ENCODE results near the gene KBTBD6.

DNA sequence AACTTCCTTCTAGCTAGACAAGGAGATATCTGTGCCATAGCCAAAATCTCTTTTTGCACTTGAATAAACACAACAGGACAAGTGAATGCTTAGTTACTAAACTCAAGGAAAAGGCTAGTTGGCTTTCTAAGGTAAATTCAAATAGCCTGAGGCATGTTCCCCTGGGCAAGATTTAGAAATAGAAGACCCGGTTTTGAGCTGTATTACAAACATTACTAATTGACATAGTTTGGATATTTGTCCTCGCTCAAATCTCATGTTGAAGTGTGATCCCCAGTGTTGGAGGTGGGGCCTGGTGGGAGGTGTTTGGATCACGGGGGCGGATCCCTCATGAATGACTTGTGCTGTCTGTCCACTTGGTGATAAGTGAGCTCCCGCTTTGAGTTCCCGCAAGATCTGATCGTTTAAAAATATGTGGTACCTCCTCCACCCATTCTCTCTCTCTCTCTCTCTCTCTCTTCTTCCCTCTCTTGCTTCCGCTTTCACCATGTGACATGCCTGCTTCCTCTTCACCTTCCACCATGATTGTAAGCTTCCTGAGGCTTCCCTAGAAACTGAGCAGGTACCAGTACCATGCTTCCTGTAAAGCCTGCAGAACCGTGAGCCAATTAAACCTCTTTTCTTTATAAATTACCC is 3.9 kb upstream of the KBTBD6 start:
- TF ChIP-seq ZNF416 (tag by site-specific recombination; IDR thresholded peaks at IDR 0.05) (no peak), ZNF670 (tag by site-specific recombination; IDR thresholded peaks at IDR 0.05; ENCODE audit: low read depth) (no peak), IKZF3 (tag by site-specific recombination; IDR thresholded peaks at IDR 0.05) (no peak), ZNF510 (tag by site-specific recombination; IDR thresholded peaks at IDR 0.05; ENCODE audit: insufficient replicate concordance) (no peak), MZF1 (tag by site-specific recombination; IDR thresholded peaks at IDR 0.05; ENCODE audit: borderline replicate concordance) (no peak), ZNF214 (tag by site-specific recombination; IDR thresholded peaks at IDR 0.05; ENCODE audit: borderline replicate concordance) (no peak), ZNF239 (tag by site-specific recombination; IDR thresholded peaks at IDR 0.05) (no peak)
- TF ChIP-seq, protein P1, sequence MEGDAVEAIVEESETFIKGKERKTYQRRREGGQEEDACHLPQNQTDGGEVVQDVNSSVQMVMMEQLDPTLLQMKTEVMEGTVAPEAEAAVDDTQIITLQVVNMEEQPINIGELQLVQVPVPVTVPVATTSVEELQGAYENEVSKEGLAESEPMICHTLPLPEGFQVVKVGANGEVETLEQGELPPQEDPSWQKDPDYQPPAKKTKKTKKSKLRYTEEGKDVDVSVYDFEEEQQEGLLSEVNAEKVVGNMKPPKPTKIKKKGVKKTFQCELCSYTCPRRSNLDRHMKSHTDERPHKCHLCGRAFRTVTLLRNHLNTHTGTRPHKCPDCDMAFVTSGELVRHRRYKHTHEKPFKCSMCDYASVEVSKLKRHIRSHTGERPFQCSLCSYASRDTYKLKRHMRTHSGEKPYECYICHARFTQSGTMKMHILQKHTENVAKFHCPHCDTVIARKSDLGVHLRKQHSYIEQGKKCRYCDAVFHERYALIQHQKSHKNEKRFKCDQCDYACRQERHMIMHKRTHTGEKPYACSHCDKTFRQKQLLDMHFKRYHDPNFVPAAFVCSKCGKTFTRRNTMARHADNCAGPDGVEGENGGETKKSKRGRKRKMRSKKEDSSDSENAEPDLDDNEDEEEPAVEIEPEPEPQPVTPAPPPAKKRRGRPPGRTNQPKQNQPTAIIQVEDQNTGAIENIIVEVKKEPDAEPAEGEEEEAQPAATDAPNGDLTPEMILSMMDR (tag by site-specific recombination; IDR thresholded peaks at IDR 0.05) = no peak
- TF ChIP-seq, protein P2, sequence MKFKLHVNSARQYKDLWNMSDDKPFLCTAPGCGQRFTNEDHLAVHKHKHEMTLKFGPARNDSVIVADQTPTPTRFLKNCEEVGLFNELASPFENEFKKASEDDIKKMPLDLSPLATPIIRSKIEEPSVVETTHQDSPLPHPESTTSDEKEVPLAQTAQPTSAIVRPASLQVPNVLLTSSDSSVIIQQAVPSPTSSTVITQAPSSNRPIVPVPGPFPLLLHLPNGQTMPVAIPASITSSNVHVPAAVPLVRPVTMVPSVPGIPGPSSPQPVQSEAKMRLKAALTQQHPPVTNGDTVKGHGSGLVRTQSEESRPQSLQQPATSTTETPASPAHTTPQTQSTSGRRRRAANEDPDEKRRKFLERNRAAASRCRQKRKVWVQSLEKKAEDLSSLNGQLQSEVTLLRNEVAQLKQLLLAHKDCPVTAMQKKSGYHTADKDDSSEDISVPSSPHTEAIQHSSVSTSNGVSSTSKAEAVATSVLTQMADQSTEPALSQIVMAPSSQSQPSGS (tag by site-specific recombination; IDR thresholded peaks at IDR 0.05; ENCODE audit: low read depth) = no peak
- TF ChIP-seq, protein P3, sequence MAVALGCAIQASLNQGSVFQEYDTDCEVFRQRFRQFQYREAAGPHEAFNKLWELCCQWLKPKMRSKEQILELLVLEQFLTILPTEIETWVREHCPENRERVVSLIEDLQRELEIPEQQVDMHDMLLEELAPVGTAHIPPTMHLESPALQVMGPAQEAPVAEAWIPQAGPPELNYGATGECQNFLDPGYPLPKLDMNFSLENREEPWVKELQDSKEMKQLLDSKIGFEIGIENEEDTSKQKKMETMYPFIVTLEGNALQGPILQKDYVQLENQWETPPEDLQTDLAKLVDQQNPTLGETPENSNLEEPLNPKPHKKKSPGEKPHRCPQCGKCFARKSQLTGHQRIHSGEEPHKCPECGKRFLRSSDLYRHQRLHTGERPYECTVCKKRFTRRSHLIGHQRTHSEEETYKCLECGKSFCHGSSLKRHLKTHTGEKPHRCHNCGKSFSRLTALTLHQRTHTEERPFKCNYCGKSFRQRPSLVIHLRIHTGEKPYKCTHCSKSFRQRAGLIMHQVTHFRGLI (tag by site-specific recombination; IDR thresholded peaks at IDR 0.05) = no peak
- TF ChIP-seq, protein P4, sequence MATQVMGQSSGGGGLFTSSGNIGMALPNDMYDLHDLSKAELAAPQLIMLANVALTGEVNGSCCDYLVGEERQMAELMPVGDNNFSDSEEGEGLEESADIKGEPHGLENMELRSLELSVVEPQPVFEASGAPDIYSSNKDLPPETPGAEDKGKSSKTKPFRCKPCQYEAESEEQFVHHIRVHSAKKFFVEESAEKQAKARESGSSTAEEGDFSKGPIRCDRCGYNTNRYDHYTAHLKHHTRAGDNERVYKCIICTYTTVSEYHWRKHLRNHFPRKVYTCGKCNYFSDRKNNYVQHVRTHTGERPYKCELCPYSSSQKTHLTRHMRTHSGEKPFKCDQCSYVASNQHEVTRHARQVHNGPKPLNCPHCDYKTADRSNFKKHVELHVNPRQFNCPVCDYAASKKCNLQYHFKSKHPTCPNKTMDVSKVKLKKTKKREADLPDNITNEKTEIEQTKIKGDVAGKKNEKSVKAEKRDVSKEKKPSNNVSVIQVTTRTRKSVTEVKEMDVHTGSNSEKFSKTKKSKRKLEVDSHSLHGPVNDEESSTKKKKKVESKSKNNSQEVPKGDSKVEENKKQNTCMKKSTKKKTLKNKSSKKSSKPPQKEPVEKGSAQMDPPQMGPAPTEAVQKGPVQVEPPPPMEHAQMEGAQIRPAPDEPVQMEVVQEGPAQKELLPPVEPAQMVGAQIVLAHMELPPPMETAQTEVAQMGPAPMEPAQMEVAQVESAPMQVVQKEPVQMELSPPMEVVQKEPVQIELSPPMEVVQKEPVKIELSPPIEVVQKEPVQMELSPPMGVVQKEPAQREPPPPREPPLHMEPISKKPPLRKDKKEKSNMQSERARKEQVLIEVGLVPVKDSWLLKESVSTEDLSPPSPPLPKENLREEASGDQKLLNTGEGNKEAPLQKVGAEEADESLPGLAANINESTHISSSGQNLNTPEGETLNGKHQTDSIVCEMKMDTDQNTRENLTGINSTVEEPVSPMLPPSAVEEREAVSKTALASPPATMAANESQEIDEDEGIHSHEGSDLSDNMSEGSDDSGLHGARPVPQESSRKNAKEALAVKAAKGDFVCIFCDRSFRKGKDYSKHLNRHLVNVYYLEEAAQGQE (tag by site-specific recombination; IDR thresholded peaks at IDR 0.05) = no peak
- TF ChIP-seq, protein P5, sequence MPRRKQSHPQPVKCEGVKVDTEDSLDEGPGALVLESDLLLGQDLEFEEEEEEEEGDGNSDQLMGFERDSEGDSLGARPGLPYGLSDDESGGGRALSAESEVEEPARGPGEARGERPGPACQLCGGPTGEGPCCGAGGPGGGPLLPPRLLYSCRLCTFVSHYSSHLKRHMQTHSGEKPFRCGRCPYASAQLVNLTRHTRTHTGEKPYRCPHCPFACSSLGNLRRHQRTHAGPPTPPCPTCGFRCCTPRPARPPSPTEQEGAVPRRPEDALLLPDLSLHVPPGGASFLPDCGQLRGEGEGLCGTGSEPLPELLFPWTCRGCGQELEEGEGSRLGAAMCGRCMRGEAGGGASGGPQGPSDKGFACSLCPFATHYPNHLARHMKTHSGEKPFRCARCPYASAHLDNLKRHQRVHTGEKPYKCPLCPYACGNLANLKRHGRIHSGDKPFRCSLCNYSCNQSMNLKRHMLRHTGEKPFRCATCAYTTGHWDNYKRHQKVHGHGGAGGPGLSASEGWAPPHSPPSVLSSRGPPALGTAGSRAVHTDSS (tag by site-specific recombination; IDR thresholded peaks at IDR 0.05) = no peak
